ENCODE results near the gene SPTB. TPM values are rescaled to one million over a fixed set of nuclear protein-coding genes. Genes with fewer than 3 reads are reported as not detected.

SPTB gene
- total RNA-seq, 1 donor from 2014 or later: 18.2 TPM

DNA sequence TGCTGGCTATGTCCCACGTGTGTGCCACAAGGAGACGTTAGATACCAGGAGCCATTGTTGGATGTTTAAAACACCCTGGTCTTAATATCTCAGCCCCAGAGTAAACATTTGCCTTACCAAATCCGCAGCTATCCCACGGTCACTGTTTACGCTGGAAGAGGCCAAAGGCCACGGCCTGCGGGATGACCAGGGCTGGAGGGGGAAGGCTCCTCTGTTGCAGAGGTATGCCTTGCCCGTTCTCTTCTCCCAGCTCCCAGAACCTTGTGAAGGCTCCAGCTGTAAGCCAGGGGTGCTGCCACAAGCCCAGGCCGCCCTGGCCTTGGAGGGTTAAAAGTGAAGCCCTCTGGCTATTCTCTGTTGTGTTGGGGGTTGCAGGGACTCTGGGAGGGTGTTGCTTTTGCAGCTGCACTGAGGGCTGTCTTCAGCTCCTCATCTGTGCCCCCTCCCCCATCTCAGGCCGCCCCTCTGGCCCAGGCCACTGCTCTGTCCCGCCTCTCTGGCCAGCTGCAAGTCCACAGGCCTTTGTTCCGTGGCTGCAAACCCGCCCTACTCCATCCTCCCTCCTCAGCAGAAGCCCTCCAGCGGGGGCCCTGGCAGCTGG lies 173.0 kb downstream of the SPTB start:
- peak; percentile 81 for DNase-seq

DNA sequence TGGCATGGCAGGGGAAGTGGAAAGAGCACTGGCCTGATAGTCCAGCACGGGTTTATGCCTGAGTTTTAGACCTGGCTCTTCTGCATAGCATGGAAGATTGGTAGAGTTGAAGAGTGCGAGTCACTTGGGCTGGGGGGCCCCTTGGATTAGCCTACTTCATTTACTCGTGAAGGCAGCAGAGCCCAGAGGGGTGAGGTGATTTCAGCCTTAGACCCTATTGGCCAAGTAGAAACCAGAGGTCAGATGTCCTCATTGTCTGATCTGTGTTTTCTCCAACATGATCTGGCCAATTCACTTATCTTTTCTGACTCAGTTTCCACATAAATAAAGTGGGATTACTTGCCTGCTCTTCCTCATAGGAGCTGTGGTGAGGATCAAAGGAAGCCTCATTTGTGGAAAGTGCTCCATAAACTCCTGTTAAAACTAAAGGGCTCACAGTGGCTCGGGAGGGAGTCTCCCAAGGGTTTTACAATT lies 173.6 kb downstream of the SPTB start:
- no peak for DNase-seq

DNA sequence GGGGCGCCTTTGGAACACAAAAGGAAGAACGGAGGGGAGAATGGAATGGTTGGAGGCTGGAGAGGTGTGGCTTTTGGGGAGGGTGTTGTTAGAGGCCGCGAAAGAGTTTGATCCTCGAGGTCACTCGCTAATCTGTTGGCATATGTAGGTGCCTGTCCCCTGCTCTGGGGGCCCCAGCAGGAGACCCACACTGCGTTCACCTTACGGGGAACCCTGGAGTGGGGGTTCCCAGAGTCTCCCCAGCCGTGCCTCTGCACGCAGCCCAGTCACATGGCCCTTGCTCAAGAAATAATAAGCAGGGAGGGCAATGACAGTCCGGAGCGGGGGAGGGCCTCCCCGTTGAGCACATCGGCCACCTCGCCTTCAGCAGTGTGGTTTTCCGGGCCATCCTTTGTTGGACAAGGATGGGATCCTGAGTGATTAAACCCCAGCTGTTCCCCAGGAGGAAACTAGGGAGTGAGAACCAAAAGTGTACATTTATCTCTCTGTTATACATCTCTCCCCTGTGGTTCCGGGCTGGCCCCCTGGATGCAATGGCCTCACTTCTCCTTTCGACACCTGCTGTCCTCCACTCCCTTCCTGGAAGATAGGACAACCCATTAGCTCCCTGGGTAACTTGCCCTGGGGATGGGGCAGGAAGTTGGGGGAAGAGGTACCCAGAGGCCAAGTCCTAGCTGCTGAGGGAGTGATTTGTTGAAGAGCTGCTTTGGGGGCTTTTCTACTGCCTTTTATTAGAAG lies 174.2 kb downstream of the SPTB start:
- peak; percentile 47 for DNase-seq

DNA sequence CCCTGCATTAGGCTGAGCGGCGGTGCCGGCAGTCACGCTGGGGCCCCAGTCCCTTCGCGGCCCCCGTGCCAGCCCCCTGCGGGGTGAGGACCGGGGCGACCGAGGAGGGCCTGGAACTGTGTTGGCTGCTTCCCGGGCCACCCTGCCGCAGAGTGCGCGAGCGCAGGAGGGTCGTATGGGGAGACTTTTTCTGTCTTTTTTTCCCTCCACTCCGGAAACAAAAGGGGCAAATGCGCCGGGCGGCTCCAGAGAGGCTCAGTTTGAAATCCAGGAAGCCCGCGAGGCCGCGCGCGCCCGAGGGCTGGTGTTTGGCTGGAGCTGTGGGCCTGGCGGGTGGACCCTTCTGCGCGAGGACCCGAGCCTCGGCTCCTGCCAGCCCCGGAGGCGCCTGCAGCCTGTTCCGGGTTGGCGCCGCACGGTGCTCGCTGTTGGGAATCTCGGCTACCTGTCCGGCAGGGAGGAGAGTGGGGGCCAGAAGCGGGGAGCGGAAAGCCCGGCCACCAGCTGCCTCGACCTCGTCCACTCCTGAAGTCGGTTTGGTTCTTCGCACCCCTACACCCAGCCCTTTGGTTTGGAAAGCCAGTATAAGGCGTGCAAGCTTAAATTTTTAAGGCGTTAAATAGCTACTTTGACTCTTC lies 174.8 kb downstream of the SPTB start:
- no peak for DNase-seq

DNA sequence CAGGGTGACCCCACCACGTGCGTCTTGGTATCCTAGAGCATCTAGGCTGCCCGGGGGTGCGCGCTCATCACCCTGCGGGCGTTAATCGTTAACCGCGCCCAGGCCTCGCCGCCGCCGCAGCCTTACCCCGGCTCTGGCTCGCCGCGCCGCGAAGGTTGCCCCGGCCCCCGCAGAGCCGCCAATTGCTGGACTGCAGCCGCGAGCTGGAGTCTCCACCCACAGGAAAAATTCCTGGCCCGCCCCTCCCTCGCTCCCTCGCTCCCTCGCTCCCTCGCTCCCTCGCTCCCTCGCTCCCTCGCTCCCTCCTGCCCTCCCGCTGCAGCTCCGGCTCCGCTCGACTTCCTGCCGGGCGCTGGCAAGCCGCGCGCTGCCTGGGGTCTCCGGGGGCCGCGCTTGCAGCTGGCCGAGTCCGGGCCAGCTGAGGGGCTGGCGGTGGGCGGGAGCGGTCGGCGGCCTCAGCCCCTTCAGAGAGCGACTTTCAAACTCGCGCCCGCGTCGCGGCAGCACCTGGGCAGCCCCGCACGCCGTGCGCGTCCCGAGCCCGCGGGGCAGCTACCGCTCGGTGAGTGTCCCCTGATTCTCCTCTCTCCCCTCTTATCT lies 175.5 kb downstream of the SPTB start, which contains the start of gene PLEKHG3:
PLEKHG3 (plus strand) TSS at position 282 of the 600 bp plus-strand sequence. CDS start 23,208 bp downstream, outside the sequence.
- peak; percentile 65 for DNase-seq

DNA sequence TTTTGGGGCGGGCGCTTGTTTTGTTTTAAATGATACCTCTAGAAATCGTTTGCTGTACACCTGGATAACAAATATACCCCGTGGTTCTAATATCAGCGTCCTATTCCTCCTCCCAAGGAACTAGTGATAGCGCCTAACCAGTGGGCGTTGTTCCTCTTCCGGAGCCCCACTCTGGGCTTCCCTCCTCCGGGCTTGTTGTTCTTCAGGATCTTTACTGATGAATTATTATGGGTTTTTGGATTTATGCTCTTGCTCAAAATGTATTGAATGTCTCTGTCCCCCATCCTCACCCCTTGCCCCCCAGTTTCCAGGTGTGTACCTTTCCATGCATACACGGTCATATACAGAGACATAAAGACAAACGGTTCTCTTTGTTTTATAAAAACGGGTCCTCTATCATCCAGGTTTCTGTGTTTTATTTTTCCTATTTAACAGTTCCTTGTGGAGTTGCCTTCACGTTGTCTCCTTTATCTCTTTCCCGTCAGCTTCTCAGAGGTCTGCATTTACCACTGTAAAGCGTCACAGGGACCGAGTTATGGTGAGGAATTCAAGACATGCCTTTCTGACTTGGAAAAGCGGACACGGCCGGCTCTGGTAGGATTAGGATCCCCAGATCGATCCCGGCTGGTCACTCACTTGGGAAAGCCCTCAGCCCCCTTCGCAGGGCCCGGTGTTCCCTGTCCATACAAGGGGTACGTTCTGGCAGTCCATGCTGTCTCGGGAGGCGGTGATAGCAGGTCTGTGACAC lies 176.1 kb downstream of the SPTB start:
- no peak for DNase-seq

GRCh38 chr14:64702493-64703394 lies 177.0 kb downstream of the SPTB start:
- DNase-seq: no peak

GRCh38 chr14:64701660-64702059 lies 178.0 kb downstream of the SPTB start:
- no peak for DNase-seq

GRCh38 chr14:64700894-64701293 lies 178.8 kb downstream of the SPTB start:
- DNase-seq: no peak

DNA sequence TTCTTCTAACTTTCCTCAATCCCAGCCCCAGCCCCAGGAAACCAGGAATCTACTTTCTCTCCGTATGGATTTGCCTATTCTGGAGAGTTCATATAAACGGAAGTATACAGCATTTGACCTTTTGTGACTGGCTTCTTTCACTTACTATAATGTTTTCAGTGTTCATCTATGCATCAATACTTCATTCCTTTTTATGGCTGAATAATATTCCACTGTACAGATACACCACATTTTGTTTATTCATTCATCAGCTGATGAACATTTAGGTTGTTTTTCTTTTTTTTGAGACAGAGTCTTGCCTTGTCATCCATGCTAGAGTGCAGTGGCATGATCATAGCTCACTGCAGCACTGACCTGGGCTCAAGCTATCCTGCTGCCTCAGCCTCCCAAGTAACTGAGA lies 179.4 kb downstream of the SPTB start:
- DNase-seq: no peak

GRCh38 chr14:64698903-64699302 lies 180.8 kb downstream of the SPTB start:
- no peak for DNase-seq

- no peak for DNase-seq
These were observed 183.3 kb downstream of the SPTB start for GRCh38 chr14:64696355-64696857.

Small RNAs within 50 kb of the gene (small RNA-seq; reads per million reads assigned to genes)
- gene RPPH1-2P: not detected

Other genes starting within 250 kb of the SPTB start
- 6.2 TPM for gene PLEKHG3, start 175.5 kb downstream of the SPTB start, total RNA-seq
- gene CHURC1, start 34.5 kb upstream of the SPTB start, total RNA-seq: 32.0 TPM
- gene GPX2, start 62.8 kb upstream of the SPTB start, total RNA-seq: not detected
- 28.9 TPM for gene RAB15, start 92.4 kb upstream of the SPTB start, total RNA-seq
- gene FNTB, start 107.0 kb upstream of the SPTB start, total RNA-seq: 6.2 TPM
- gene MAX, start 222.6 kb upstream of the SPTB start, total RNA-seq: 55.4 TPM